Renal pelvis (tissue), 4 donors: Measurements from ENCODE around the gene FOLR1. TPM values are rescaled to one million over a fixed set of nuclear protein-coding genes. Genes with fewer than 3 reads are reported as not detected.

Experiments
- DNase-seq: peaks from one replicate; pipeline ENCODE4 v3.0.0-alpha.2; 2013
- polyA plus RNA-seq, 3 donors: library from polyadenylated mRNA; unstranded; fragments of 120-200 nt; gene quantifications; one replicate each; pipeline ENCODE4 v1.2.1, GENCODE V29; 2013; ENCODE audit not compliant: insufficient read length in 3 of 3

The FOLR1 gene
- polyA plus RNA-seq, 3 donors: 57.5 to 59.1 (median 57.9) TPM

DNA sequence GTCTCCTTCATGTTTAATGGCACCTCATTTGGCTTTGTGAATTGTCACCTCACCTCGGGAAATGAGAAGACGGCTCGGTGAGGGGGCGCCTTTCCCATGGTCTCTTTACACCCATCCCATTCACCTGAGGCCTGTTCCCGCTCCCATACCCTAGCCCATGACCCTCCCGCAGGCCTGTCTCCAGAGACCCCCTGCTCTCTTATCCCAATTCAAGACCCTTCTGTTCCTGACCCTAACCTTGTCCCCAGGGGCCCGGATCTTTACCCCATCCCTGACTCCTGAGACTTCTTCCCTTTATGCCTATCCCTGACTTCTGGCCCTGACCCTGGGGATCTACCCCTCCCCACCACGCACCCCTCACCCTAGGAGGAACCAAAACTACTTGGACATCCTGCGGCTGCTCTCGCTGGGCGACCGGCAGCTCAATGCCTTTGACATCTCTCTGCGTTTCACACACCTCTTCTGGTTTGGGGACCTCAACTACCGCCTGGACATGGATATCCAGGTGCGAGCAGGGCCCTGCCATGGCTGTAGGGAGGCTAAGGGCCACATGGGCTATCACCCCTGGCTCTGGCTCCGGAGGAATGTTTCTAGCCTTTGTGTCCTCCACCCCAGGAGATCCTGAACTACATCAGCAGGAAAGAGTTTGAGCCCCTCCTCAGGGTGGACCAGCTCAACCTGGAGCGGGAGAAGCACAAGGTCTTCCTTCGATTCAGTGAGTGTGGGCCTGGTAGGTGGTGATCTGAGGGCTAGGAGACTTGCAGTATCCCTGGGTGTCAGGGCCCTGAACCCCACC lies 40.5 kb downstream of the FOLR1 start:
- no peak for DNase-seq

DNA sequence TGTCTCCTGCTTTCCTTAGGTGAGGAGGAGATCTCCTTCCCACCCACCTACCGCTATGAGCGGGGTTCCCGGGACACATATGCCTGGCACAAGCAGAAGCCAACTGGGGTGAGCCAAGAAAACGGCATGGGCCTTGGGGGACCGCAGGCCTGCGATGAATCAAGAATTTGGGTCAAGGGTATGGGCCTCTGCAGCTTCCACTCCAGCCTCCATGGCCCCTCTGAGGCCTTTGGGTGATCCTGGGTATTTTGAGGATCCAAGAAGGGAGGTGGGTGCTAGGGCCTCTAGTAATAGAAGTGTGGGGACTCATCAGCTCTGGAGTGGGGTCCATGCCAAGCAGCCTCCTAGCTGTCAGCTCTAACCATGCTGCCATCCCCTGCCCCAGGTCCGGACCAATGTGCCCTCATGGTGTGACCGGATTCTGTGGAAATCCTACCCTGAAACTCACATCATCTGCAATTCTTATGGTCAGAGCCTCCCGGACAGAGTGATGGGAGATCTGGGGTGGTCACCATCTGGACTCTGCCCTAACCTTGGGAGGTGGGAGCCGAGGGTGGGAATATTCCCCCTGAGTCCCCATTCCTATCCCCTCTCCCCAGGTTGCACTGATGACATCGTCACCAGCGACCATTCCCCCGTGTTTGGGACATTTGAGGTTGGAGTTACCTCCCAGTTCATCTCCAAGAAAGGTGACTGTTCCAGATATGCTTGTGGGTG lies 41.3 kb downstream of the FOLR1 start:
- DNase-seq: no peak

DNA sequence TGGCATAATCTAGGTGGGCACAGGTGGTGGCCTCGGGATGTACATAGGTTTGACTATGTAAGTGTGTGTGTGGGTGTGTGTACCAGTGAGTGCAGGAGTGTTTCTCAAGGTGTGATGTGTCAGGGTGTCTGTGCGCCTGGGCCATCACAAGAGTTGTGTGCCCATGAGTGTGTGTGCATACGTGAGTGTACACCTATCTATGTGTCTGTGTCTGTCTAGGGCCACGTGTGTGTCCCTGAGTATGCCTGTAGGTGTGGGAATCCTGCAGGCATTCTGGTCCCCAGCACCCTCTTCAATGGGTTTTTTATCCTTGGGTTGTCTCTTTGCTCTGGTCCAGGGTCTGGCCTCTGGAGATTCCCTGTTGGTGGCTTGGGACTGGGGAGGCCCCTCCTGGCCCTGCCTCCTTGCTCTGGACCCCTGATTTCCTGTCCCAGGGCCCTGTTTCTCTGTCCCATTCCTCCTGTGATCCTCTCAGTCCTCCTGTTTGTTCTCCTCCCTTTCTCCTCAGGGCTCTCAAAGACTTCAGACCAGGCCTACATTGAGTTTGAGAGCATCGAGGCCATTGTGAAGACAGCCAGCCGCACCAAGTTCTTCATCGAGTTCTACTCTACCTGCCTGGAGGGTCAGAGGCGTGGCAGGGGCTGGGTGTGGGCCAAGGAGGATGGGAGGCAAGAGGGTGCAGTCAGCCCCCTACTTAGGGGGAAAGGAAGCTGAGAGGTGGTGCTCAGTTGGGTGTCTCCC lies 42.0 kb downstream of the FOLR1 start:
- no peak for DNase-seq

DNA sequence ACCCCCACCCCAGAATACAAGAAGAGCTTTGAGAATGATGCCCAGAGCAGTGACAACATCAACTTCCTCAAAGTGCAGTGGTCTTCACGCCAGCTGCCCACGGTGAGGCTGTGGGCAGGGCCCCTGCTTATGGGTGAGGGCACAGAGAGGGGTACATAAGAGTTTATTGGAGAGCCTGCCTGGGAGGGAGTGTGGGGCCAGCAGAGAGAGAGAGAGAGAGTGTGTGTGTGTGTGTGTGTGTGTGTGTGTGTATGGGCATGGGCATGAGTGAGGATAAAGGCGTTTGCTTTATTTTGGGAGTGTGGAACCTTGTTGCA lies 42.5 kb downstream of the FOLR1 start:
- no peak for DNase-seq

DNA sequence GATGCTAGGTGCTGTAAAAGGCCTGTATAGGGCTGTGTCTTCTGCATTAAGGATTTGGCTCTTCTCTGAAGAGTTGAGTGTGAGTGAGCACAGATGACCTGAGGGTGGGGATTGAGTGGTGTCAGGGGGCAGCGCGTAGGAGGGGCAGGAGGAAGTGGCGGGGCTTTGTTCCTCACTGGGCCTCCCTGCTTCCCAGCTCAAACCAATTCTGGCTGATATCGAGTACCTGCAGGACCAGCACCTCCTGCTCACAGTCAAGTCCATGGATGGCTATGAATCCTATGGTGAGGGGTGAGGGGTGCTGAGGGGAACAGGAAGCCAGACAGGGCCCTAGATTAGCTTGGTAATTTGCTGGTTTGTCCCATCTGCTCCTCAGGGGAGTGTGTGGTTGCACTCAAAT lies 43.0 kb downstream of the FOLR1 start:
- DNase-seq: no peak

DNA sequence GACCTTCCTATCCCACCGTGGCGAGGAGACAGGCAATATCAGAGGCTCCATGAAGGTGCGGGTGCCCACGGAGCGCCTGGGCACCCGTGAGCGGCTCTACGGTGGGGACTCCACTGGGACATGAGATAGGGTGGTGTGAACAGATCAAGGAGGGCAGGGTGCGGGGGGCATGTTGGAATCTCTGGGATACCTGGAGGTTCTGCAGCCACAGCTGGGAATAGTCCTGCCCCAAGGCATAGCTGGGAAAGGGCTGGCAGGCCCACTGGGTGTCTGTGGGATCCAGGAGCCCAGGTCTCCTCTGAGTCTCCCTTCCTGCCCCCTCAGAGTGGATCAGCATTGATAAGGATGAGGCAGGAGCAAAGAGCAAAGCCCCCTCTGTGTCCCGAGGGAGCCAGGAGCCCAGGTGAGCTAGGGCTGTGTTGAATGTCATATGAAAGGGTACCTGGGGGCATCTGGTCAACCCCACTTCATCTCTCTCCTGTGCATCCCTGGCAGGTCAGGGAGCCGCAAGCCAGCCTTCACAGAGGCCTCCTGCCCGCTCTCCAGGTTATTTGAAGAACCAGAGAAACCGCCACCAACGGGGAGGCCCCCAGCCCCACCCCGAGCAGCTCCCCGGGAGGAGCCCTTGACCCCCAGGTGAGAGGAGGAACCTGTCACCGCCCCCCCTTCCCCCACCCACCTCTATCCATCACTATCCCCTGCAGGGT lies 43.6 kb downstream of the FOLR1 start:
- no peak for DNase-seq

DNA sequence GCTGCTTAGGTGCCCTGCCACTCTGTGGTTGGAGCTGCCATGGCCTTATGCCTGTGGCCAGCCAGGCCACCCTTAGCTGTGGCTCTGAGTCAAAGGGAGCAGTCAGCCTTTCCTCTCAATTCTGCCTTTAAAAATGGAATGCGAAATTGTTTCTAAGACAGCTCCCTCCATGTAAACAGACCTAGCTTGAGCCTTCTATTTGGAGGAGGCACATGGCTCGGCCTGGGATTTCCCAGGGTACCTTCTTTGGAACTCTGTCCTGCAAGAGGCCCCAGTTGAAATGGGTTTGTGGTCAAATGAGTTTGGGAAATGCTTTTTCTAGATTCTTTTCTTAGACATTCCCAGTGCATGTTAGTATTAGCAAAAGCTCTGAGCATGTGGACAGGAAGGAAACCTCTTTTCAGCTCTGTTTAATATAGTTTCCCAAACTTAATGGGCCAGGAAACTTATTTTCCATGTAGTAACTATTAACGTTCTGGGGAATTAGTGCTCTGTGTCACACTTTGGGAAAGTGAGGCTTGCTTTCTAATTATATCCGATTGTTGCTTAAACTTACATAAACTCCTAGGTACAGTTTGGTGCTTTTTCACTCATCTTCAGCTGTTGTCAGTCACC lies 44.2 kb downstream of the FOLR1 start:
- DNase-seq: no peak

DNA sequence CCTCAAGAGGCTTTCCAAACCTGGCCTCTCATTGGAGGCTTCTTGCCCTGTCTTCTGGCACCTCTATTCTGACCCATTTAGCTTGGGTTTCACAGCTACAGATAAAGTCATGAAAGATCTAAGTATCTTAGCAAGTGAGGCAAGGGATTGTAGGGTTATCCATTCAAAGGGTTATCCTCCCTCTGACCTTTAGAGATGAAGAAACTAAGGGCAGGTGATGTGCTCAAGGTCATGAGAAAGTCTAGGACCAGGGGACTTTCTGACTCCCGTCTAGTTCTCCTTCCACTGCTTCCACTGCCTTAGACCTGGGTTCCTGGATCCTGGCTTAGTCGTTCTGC lies 44.8 kb downstream of the FOLR1 start:
- DNase-seq: no peak

DNA sequence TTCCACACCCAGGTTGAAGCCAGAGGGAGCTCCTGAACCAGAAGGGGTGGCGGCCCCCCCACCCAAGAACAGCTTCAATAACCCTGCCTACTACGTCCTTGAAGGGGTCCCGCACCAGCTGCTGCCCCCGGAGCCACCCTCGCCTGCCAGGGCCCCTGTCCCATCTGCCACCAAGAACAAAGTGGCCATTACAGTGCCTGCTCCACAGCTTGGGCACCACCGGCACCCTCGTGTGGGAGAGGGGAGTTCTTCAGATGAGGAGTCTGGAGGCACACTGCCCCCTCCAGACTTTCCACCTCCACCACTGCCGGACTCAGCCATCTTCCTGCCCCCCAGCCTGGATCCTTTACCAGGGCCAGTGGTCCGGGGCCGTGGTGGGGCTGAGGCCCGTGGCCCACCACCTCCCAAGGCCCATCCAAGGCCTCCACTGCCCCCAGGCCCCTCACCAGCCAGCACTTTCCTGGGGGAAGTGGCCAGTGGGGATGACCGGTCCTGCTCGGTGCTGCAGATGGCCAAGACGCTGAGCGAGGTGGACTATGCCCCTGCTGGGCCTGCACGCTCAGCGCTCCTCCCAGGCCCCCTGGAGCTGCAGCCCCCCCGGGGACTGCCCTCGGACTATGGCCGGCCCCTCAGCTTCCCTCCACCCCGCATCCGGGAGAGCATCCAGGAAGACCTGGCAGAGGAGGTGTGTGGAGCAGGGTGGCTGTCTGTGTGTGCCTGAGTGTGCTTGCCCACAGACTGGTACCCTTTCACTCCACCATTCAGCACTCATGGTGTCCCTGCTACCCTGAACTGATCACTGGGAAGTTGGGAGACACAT lies 45.4 kb downstream of the FOLR1 start:
- DNase-seq: no peak

DNA sequence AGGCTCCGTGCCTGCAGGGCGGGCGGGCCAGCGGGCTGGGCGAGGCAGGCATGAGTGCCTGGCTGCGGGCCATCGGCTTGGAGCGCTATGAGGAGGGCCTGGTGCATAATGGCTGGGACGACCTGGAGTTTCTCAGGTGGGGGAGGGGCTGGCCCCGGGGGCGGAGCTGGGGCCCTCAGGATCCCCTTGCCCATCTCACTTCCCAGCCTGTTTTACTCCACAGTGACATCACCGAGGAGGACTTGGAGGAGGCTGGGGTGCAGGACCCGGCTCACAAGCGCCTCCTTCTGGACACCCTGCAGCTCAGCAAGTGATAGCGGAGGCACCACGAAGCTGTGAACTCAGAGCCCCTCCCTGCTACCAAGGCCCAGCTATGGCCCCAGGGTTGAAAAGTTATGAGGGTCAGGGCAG lies 46.1 kb downstream of the FOLR1 start:
- DNase-seq: no peak

DNA sequence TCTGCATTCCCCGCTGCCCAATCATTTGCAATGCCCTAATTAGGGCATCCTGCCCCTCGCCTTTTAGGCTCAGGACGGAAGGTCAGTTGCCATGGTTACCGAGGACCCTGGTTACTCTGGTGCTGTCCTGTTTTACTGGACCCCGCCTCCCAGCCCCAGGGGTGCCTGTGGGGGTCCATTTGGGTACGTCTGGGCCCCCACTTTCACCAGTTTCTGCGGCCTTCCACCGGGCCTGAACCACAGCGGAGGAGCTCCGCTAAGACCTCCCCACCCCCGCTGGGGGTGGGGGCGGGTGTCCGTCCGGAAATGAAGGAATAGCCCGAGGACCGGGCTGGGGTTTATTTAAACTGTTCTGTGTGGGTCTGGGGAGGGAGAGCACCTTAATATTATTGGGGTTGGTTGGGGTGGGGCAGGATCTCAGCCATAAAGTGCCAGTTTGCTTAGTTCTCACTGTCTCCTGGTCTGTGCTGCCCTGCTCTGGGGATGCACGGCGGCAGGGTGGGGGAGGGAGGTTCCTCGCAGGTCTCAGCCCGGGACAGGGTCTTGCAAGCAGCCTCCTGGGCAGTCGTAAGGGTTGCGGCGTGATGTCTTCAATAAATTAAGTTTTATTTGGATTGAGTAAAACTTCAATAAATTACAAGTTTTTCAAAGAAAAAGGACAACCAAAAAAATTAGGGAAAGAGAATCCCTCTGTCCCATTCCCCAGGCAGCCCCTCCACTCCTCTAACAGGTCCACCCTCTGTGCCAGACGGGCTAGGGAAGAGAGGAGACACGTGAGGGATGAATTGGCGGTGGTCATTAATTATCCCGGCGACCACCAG lies 46.8 kb downstream of the FOLR1 start:
- no peak for DNase-seq

DNA sequence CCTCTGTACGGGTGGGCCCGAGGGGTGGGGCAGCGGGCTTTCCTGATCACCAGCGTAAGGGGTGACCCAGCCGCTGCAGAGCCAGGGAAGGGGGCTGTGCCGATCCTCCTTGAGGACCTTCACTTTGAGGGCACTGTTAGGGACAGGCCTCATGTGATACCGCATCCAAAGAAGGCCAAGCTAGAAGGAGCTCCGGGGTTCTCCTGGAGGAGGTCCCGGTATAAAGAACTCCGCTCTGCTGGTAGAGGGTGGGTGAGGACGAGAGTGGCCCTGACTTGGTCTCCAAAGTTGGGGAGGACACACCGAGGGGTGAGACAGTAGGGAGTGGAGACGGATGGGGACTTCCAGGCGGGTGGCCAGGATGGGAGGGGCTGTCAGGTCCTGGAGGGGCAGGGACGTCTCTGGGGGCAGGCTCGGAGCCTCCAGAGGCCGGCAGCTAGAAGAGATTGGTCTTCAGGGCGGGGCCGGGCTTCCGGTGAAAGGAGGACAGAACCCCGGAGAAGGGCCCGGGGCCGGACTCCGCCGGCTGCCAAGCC lies 47.4 kb downstream of the FOLR1 start:
- DNase-seq: no peak

DNA sequence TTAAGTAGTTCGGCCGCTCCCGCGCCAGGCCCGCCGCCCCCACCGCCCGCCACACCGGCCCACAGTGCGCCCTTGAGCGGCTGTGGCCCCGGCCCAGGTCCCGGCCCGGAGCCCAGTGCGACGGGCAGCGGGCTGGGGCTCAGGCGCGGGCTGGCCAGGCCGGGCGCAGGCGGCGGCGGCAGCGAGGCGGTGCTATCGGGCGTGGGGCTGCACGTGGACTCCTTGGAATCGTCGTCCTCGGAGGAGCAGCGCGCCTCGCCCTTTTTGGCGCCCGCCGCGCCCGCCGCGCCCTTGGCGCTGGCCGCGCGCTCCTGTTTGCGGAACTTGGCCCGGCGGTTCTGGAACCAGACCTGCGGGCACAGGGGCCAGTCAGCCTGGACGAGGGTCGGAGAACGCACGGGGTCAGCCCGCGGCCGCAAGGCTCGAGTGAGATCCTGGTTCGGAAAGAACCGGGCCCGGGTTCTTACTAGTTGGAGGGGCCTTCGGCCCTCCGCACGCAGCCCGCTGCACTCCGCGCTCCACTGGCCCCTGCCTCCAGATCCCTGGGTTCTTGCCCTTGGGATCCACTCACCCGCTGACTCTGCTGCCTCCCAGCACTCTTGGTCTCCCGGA lies 48.0 kb downstream of the FOLR1 start:
- DNase-seq: no peak

DNA sequence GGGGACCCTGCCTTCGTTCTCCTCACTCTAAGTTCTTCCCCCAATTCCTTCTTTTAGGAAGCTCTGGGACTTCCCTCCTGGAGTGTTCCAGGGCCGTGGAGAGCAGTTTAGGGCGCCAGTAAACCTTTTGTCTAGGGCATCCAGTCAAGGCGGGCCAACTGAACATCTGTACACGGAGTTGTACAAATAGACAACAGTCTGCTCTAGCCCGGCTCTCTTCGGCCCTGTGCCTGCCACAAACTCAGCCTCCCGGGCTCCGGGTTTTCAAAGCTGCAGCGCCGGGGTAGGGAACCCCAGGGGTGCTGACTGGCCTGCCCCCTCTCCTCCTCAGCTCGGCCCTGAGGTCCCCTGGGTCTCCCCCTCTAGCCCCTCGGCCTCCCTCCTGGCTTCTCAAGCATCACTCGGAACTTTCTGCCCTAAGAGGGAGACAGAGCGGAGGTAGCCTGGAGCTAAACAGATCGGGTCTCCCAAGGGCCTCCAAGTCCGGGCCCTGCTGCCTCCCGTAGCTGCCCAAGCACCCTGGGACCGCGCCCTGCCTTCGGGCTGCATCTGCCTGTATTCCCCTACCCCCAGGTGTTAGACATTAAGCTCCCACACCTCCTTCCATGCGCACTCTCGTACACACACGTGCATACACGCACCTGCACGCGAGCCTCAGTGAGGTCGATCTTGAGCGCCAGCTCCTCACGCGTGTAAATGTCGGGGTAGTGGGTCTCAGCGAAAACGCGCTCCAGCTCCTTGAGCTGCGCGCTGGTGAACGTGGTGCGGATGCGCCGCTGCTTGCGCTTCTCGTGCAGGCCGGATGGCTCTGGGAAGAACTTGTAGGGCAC lies 48.7 kb downstream of the FOLR1 start:
- DNase-seq: no peak

DNA sequence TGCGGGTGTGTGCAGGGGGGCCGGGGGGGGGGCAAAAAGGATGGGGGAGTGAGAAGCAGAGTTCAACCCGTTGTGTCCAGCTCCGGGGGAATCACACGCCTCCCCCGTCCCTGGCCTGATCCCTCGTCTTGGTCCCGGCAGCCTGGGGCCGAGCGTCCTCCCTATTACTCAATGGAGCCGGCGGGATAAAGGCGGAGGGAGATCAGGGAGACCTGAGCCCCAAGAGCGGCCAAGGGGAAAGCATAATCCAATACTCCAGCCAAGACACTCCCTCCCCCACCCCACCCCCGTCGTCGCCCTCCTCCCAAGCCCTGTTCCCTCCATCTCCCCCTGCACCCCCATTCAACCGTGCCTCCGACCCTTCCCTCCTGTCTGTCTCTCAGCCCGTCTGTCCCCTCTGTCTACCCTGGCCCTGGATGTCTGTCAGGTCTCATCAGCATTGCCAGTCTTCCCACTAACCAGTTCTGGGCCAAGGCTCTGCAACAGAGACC lies 49.4 kb downstream of the FOLR1 start:
- DNase-seq: no peak

DNA sequence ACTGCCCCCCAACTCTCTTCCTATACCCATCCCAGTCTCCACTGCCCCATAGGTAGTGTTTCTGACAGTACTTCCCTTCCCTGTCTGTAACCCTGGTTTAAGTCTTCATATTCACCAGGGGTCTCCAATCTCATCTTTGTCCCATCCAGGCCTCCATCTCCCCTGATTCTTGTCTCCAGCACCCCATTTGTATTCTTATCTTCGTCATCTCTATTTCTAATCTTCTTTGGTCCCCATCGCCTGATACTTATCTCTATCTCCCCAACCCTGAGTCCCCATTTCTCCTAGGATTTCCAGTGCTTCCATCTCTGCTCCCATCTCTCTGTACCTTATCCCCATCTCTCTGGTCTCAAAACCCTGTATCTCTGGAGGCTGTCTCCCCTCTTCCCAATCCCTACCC lies 50.2 kb downstream of the FOLR1 start:
- DNase-seq: no peak

DNA sequence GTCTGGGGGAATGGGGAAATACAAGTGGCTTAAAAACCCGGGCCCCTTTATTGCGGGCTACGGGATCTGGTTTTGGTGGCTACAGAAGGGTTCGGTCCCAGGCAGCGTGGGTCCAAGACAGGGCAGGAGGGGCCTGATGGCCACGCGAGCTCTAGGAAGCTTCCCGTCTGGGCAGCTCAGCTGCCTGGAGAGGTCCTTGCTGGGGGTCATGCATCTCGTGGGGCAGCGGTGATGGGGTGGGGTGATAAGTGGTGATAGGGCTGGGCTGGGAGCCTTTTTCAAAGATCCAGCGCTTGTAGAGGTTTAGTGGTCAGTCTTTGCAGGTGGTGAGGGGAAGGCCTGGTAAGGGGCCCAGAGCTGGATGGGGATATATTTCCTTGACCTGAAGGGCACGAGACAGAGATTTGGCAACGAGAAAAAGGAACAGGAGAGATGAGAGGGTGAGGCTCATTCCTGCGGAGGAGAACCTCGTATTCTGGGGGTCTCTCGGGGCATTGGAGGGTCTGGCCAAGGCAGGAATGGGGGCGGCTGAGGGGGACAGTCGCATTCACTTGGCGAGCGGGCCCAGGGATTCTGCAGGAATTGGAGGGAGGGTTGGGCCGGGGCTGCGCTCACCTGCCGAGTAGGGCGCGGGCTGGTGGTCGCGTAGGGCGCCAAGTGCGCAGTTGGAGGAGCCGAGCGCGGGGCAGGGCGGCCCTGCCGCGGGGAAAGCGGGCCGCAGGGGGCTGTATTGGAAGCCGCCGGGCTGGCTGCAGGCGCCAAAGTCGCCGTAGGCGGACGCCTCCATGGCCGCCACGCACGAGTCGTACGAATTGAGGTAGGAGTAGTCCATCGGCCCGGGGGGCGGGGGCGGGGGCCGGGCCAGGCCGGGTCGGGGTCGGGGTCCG lies 51.5 kb downstream of the FOLR1 start:
- no peak for DNase-seq

DNA sequence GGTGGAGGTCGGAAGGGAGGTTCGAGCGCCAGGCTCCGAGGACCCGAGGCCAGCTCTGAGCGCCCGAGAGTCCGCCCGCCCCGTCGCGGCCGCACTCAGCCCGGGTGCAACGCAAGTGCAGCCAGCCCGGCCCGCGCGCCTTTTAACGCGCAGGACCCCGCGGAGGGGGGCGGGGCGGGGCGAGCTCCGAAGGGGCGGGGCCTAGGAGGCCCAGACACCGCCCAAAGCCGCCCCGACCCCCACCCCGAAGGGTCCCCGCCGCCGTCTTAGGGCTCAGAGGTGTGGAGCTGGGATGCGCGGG lies 52.1 kb downstream of the FOLR1 start, which contains the start of gene PHOX2A:
TSS of gene PHOX2A (minus strand) at position 117 of the 301 bp plus-strand sequence. CDS start 172 bp downstream, outside the sequence.
- no peak for DNase-seq
